ENCODE data around the gene PAGR1.
A peak's percentile ranks its signal among the peaks of the same experiment; 100 is the strongest.
"Not testable (repeated sequence)": the region's sequence is repeated elsewhere in the genome, so short reads cannot be mapped to it uniquely, and the experiment has no call there.

The PAGR1 gene

DNA sequence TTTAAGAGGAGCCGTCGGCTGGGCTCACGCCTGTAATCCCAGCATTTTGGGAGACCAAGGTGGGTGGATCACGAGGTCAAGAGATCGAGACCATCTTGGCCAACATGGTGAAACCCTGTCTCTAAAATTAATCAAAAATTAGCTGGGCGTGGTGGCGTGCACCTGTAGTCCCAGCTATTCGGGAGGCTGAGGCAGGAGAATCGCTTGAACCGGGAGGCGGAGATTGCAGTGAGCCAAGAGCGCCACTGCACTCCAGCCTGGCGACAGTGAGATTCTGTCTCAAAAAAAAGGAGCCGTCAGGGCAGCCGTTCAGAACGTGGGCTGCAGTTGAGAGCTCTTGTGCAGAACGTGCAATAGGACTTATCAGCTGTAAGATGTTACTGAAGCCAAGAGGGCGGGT is 22.8 kb upstream of the PAGR1 start:
- DNase-seq = not testable (repeated sequence)

DNA sequence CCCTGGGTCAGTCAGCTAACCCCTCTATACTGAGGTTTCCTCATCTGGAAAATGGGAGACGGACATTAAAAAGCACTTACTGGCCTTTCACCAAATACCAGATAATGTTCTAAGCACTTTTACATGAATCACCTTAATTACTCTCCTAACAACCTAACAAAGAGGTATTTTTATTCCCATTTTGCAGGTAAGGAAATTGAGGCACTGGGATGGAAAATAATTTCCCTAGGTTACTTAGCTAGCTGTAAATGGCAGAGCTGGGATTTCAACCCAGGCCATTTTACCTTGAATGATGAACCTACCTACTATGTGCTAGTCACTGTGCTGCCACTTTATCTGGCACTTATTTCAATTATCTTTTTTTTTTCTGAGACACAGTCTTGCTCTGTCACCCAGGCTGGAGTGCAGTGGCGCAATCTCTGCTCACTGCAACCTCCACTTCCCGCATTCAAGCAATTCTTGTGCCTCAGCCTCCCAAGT is 21.7 kb upstream of the PAGR1 start:
- no peak for DNase-seq

DNA sequence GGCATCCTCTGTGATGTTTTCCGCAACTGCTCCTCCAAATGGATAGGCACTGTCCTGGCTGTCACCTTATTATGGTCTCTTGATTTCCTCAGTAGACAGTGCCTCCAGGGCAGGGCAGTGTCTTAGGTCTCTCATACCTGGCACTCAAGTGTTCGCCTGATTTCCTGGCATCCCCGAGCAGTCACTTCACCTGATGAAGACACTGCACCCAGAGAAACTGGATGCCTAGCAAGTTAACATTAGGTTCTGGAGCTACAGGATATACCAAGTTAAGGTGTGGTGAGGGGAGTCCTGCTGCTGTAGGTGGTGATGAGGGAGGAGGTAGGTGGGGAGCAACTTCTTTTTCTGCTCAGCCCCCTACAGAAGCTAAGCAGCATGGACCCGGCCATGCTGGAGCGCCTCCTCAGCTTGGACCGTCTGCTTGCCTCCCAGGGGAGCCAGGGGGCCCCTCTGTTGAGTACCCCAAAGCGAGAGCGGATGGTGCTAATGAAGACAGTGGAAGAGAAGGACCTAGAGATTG is 13.5 kb upstream of the PAGR1 start:
- no peak for DNase-seq

DNA sequence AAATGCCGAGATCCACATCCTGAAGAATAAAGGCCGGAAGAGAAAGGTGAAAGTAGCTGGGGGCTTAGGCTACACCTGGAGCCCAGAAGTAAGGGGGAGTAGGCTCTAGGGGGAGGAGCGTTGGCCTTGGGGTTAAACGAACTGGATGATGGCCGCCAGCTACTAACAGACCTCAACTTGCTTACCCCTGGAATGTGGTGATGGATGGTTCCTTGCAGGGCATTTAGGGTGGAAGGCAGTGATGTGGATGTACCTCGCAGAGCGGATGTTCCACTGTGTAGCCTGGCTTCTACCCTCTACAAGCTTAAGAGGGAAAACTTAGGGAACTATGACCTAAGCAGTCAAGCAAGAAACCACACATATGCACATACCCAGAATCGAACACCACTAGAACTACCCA is 11.9 kb upstream of the PAGR1 start:
- no peak for DNase-seq

DNA sequence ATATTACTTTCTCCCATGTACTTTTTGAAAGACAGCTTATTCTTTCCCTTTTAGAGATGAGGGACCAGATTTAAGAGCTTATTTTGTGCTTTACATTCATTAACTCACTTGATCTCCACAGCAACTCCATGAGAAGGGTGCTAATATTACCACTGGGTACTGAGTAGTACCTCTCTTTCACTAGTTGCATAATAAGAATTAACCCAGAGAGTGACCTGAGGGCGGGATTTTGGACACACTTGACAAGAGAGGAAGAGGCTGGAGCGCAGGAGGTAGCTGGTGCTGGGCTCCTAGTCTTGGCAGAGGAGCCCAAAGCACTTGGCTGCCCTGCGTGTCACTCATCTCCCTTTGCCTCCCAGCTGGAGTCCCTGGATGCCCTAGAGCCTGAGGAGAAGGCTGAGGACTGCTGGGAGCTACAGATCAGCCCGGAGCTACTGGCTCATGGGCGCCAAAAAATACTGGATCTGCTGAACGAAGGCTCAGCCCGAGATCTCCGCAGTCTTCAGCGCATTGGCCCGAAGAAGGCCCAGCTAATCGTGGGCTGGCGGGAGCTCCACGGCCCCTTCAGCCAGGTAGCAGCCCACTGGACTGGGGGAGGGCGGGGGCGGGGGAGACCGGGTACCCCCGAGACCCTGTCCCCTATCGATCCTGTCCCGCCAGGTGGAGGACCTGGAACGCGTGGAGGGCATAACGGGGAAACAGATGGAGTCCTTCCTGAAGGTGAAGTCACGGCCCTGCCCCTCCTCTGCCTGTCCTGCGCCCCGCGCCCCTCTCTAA is 11.3 kb upstream of the PAGR1 start:
- no peak for DNase-seq

DNA sequence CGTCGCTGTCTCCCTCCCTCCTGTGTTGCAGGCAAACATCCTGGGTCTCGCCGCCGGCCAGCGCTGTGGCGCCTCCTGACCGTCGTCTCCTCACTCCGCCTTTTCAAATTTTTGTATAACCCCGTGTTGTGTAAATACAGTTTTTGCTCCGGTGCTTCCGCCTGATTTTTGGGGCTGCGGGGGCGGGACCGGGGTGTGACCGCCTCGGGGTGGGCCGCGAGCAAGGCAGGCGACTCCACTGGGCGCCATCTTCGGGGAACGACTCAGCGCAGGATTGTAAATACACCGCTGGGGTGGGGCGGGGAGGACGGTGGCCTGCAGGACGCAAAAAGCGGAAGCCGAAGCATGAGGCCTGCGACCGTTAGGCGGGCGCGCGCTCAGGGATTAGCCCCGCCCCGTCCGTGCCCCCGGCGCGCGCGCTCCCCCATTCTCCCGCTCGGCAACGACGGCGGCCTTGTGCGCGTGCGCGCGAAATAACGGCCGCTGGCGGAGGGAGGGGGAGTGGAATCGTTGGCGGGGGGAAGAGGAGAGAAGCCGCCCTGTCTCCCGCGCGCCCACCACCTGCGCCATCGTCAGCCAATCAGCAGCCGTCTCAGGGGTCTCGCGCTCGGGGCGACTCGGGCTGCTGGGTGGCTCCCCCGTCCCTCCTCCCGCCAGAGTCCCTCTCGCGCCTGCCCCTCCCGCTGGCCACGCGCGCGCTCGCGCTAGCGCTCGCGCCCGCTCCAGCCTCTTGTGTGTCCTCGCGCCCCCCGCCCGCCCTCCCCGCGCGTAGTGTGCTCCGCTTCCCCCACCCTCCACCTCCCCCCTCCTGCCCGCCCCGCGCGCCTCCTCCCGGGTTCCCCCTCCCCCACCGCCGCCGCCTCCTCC is 10.5 kb upstream of the PAGR1 start:
- DNase-seq = peak; percentile 99

DNA sequence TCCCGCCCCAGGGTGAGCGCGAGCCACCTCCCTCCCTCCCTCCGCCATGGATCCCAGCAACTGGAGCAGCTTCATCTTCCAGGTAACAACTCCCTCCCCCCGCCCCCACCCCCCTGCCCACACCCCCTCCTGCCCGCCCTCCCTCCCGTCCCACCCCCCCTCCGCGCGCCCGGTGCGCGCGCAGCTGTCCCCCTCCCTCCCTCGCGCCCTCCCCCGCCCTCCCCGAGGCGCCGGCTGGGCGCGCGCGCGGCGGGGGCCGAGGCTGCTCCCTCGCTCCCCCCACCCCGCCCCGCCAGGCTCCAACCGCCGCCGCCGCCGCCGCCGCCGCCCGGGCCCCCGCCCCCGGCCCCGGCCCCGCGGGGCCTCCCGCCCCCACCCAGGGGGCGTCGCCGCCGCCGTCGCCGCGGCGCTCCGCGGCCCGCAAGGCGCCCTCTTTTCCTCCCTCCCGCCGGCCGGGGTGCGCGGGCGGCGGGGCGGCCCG is 9.8 kb upstream of the PAGR1 start, which contains the start of gene MAZ:
Gene MAZ (plus strand): TSS at position 431 of the 481 bp plus-strand sequence. CDS start 173 bp downstream, outside the sequence.
- no peak for DNase-seq

DNA sequence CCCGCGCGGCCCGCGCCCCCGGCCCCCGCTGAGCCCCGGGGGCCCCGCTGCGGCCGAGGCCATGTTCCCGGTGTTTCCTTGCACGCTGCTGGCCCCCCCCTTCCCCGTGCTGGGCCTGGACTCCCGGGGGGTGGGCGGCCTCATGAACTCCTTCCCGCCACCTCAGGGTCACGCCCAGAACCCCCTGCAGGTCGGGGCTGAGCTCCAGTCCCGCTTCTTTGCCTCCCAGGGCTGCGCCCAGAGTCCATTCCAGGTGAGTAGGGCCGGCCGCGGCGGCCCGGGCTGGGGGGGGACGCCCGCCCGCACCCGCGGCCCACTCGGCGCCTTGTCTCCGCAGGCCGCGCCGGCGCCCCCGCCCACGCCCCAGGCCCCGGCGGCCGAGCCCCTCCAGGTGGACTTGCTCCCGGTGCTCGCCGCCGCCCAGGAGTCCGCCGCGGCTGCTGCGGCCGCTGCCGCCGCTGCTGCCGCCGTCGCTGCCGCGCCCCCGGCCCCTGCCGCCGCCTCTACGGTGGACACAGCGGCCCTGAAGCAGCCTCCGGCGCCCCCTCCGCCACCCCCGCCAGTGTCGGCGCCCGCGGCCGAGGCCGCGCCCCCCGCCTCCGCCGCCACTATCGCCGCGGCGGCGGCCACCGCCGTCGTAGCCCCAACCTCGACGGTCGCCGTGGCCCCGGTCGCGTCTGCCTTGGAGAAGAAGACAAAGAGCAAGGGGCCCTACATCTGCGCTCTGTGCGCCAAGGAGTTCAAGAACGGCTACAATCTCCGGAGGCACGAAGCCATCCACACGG is 9.1 kb upstream of the PAGR1 start:
- no peak for DNase-seq

DNA sequence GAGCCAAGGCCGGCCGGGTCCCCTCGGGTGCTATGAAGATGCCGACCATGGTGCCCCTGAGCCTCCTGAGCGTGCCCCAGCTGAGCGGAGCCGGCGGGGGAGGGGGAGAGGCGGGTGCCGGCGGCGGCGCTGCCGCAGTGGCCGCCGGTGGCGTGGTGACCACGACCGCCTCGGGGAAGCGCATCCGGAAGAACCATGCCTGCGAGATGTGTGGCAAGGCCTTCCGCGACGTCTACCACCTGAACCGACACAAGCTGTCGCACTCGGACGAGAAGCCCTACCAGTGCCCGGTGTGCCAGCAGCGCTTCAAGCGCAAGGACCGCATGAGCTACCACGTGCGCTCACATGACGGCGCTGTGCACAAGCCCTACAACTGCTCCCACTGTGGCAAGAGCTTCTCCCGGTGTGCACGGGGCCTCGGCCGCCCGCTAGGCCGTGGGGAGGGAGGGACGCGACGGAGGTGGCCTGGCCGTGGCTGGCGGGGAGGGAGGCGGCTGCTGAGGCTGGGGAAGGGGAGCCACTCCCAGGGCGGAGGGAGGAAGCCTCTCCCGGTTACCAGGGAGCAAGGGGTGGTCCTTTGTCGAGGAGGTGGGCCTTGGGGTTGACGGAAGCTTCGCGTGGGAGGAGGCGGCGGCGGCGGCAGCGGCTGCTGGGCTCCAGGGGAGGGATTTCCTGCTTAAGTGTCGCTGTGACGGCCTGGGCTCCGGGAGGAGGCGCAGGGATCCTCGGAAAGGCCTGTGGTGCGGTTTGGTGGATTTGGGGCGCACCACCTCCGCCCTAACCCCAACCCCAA is 8.3 kb upstream of the PAGR1 start:
- DNase-seq = peak; percentile 90

DNA sequence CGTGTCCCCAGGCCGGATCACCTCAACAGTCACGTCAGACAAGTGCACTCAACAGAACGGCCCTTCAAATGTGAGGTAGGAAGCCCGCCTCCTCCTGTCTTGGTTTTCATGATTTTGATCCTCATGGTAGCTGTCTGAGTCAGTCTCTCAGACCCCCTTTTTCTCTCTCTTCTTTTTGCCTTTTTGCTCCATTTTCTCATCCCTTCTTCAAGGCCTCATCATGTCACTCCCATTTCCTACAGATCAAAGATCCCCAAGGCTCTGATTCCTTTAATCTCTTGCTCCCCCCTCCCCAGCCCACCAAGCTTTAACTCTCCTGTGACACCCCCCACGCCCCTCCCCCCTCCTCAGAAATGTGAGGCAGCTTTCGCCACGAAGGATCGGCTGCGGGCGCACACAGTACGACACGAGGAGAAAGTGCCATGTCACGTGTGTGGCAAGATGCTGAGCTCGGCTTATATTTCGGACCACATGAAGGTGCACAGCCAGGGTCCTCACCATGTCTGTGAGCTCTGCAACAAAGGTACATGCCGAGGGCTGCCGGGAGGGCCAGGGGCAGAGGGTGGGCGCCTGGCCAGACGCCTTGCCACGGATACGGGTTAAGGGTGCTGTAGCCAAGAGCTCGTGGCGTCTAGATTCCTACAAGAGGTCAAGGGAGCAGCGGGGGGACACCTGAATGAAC is 7.6 kb upstream of the PAGR1 start:
- DNase-seq = no peak

DNA sequence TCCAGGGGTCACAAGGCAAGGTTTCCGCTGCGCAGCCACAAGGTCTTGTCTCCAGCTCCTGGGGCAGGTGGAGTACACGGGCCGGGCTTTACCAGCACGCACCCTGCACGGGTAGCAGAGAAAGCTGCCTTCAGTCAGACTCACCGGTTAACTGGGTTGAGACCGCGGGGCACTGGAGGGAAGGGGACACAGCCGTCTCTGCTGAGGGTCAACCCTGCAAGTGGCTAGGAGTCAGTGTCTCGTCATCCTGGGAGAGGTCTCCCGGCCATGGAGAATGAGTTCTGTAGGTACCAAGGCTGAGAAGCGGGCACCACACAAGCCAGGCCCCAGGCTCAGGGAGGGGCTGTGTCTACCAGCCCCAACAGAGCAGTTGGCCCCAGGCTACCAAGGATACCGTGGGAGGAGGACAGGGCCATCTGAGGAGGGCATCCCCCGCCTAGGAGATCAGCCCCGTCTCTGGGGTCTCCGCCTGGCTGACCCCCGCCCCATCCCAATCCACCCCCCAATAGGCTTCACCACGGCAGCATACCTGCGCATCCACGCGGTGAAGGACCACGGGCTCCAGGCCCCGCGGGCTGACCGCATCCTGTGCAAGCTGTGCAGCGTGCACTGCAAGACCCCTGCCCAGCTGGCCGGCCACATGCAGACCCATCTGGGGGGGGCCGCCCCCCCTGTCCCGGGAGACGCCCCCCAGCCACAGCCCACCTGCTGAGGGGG is 6.8 kb upstream of the PAGR1 start:
- no peak for DNase-seq

DNA sequence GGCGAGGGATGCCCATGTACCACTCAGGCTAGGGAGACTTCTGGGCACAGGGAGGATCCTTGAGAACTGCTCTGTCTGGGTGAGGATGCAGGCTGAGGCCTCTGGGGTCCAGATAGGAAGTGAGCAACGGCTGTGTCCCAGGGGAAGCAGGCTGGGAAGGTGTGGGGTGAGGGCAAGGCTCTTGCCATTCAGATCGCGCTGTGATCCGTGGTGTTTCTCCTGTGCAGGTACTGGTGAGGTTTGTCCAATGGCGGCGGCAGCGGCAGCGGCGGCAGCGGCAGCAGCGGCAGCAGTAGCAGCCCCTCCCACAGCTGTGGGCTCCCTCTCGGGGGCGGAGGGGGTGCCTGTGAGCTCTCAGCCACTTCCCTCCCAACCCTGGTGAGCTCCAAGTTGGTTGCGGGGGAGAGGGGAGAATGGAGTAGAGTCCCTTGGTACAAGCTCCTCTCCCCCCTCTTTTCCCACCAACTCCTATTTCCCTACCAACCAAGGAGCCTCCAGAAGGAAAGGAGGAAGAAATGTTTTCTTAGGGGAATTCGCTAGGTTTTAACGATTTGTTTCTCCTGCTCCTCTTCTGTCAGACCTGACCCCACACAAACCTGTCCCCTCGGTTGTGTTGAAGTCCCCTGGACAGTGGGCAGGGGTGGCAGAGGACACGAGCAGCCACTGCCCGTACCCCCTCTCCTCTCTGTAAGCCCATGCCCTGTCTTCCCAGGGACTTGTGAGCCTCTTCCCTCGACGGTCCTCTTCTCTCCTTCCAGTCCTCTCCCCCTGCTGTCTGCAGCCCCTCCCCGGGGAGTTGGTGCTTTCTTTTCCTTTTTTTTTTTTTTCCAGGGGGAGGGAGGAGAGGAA is 5.9 kb upstream of the PAGR1 start:
- peak; percentile 50 for DNase-seq

DNA sequence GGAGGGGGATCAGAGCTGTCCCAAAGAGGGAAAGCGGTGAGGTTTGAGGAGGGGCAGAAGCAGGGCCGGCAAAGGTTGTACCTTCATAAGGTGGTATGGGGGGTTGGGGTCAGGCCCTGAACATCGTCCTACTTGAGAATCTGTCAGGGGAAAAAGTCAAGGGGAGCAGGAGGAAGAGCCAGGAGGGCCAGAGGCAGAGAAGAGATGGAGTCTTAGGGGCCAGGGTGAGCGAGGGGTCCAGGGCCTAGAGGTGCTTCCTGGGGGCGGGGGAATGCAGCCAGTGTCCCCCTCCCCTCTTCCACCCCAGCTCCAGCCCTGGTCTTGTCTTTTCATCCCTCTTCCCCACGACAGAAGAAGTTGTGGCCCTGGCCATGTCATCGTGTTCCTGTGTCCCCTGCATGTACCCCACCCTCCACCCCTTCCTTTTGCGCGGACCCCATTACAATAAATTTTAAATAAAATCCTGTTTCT is 5.2 kb upstream of the PAGR1 start:
- no peak for DNase-seq

DNA sequence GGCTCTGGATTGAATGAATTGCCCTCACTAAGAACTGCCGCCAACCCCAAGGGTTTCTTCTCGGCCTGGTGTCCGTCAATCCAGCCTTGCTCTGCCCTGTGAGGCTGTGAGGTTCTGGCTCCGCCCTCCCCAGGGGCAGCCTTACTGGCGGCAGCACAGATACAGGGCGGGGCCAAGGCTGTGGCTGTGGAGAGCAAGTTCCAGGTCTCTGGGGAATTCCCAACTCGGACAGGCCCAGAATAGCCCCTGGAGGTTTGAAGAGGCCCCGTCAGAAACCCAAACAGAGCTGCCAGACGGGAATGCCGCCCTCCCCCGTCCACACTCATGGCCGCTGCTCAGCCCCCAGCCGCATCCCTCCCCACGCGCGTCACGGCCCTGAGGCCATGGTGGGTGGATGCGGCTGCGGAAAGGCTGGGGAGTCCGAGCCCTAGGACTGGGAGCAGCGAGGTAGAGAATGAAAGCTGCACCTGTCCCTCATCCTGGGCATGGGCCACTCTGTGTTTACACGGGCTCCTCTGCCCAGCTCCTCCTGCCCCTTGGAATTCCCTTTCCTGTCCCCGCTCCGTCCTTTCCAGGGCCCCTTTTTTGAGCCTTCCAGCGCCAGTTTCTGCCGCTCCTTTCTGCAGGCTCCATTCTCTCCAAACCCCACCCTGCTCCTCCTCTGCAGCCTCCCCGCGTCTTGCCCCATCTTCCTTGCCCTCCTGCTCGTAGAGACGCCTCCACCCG is 4.6 kb upstream of the PAGR1 start:
- peak; percentile 71 for DNase-seq

DNA sequence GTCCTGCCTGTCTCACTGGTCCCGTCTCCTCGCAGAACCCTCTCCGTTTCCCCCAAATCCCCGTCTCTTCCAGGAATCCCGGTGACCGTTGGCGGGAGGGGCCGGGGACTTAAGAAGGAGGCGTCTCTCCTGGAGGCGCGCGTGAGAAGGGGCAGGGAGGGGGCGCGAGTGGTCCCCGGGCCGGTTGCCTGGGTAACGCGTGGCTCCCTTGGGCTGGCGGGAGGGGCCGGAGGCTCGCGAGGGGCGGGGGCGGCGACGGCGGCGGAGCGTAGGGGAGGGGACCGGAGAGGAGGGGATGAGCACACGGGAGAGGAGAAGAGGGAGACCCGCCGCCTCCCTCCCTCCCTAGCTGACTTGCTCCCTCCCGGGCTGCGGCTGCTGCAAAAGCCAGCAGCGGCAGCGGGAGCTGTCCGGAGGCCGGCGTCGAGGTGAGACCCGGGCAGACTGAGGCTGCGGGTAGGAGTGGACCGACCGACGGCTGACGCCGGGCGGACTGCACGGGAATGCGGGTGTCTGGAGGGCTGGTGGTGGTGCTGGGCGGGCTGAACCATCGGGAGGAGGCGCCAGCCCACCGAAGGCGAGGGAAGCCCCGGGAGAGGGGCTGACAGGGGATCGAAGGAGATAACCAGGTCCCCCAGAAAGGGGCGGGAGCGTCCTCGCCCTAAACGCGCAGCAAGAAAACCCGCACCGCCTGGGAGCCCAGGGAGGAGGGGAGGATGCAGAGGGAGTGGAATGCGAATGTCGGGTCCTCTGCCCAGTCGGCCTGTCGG is 3.9 kb upstream of the PAGR1 start, which contains the start of gene PRRT2:
Gene PRRT2 (plus strand): TSS at position 298 of the 770 bp plus-strand sequence. CDS start 862 bp downstream, outside the sequence.
- DNase-seq = peak; percentile 53

DNA sequence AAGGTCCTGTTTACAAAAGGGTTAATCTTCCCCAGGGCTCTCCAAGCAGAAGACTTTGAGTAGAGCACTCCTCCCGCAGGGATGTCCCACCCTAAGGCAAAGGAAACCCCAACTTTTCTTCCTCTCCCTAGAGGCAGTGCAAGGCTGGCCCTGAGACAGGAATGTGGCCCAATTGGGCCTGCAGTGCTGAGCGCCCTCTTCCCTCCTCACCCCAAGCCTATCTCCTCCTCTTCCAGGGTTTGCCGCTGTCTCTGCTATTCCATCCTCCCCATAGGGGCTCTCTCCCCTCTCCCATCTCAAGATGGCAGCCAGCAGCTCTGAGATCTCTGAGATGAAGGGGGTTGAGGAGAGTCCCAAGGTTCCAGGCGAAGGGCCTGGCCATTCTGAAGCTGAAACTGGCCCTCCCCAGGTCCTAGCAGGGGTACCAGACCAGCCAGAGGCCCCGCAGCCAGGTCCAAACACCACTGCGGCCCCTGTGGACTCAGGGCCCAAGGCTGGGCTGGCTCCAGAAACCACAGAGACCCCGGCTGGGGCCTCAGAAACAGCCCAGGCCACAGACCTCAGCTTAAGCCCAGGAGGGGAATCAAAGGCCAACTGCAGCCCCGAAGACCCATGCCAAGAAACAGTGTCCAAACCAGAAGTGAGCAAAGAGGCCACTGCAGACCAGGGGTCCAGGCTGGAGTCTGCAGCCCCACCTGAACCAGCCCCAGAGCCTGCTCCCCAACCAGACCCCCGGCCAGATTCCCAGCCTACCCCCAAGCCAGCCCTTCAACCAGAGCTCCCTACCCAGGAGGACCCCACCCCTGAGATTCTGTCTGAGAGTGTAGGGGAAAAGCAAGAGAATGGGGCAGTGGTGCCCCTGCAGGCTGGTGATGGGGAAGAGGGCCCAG is 3.0 kb upstream of the PAGR1 start:
- DNase-seq = no peak

Data from CD4-positive, alpha-beta T cell treated with Interleukin-4 for 4 hours (primary cell).